Erythroblast (primary cell): ENCODE measurements around the gene ADTRP.

ENCODE experiments used
- GATA1 ChIP-seq: IDR thresholded peaks from 2 replicates; pipeline ENCODE4 v1.6.1; 2011; ENCODE audit warnings: low read depth, mild to moderate bottlenecking, control low read depth, low read length, moderate library complexity
- POLR2A ChIP-seq: IDR thresholded peaks from 2 replicates; pipeline ENCODE4 v1.6.1; 2011; ENCODE audit warnings: mild to moderate bottlenecking, low read length

- TF ChIP-seq POLR2A (no peak), GATA1 (no peak)
These were observed 14.4 kb downstream of the ADTRP start for GRCh38 chr6:11764250-11764604.
